Left renal cortex interstitium (tissue), 4 donors: ENCODE measurements around the gene MATN4. TPM values are rescaled to one million over a fixed set of nuclear protein-coding genes. Genes with fewer than 3 reads are reported as not detected.

Source experiments
- DNase-seq, 4 donors: peaks; one replicate each; pipeline ENCODE4 v3.0.0-alpha.2; 2013; ENCODE audit warnings: low read depth in 4 of 4, low spot score in 2 of 4, missing footprints in 1 of 4
- polyA plus RNA-seq, 4 donors: library from polyadenylated mRNA; unstranded; fragments of 120-200 nt; gene quantifications; one replicate each; pipeline ENCODE4 v1.2.1, GENCODE V29; 2013; ENCODE audit not compliant: insufficient read length in 4 of 4

MATN4 gene
- polyA plus RNA-seq, 4 donors: 0.19 to 0.52 (median 0.31) TPM

- no peak for DNase-seq
Measured at GRCh38 chr20:45317826-45318225, 9.7 kb upstream of the MATN4 start.

GRCh38 chr20:45316150-45317080, 8.3 kb upstream of the MATN4 start:
- DNase-seq: no peak

- DNase-seq: no peak
Measured at GRCh38 chr20:45315672-45316071, 7.6 kb upstream of the MATN4 start.

- DNase-seq: no peak
Measured at GRCh38 chr20:45313943-45314342, 5.8 kb upstream of the MATN4 start.

- no peak for DNase-seq
Measured at GRCh38 chr20:45313065-45313695, 5.1 kb upstream of the MATN4 start.

GRCh38 chr20:45312241-45312640, 4.1 kb upstream of the MATN4 start:
- no peak for DNase-seq

GRCh38 chr20:45311589-45312211, 3.6 kb upstream of the MATN4 start:
- DNase-seq: no peak

GRCh38 chr20:45309075-45309474, 976 bp upstream of the MATN4 start:
- no peak for DNase-seq

- no peak for DNase-seq
Measured at GRCh38 chr20:45307076-45307640, 941 bp downstream of the MATN4 start.

- no peak for DNase-seq
Measured at GRCh38 chr20:45306431-45306982, 1.6 kb downstream of the MATN4 start, which contains the start of gene RBPJL. Gene RBPJL (plus strand): TSS chr20:45306840. CDS start chr20:45306923, 83 bp downstream.

- DNase-seq: no peak
Measured at GRCh38 chr20:45305262-45305661, 2.8 kb downstream of the MATN4 start.

GRCh38 chr20:45304464-45304999, 3.6 kb downstream of the MATN4 start:
- no peak for DNase-seq

- no peak for DNase-seq
Measured at GRCh38 chr20:45303586-45304463, 4.3 kb downstream of the MATN4 start.

GRCh38 chr20:45301824-45302271, 6.3 kb downstream of the MATN4 start:
- DNase-seq: no peak

GRCh38 chr20:45300961-45301360, 7.1 kb downstream of the MATN4 start:
- no peak for DNase-seq

GRCh38 chr20:45299786-45300185, 8.3 kb downstream of the MATN4 start:
- DNase-seq: no peak

GRCh38 chr20:45297786-45298497, 10.2 kb downstream of the MATN4 start:
- DNase-seq: no peak

GRCh38 chr20:45294659-45295058, 13.4 kb downstream of the MATN4 start:
- DNase-seq: no peak

GRCh38 chr20:45294003-45294368, 14.1 kb downstream of the MATN4 start:
- no peak for DNase-seq
